ENCODE measurements around the gene FSD1. TPM values are rescaled to one million over a fixed set of nuclear protein-coding genes. Genes with fewer than 3 reads are reported as not detected.

The FSD1 gene
- total RNA-seq, 2 donors from 2014 or later, result 0.98 to 2.4 TPM

- Histone ChIP-seq H3K27ac (no peak overlapping the region), H3K4me3 (no peak overlapping the region), H3K9me3 (no peaks in the 10 kb centered on the region), H3K27me3 (no peaks in the 10 kb centered on the region), H3K9ac (ENCODE audit: low read depth in 2 of 2, low read length in 2 of 2) (no peak overlapping the region), H3K36me3 (no peaks in the 10 kb centered on the region), H3K4me1 (no peaks in the 10 kb centered on the region)
- DNase-seq, result no peak
- intact Hi-C loops (cut with DNase I), result no loop called here
- no peak for TF ChIP-seq CTCF (IDR thresholded peaks at IDR 0.05)
These were observed 12.6 kb downstream of the FSD1 start for GRCh38 chr19:4316956-4317355.

GRCh38 chr19:4318460-4318859 lies 14.1 kb downstream of the FSD1 start:
- H3K4me1 ChIP-seq, result no peaks in the 10 kb centered on the region
- no peak for DNase-seq

GRCh38 chr19:4319067-4319718 lies 14.8 kb downstream of the FSD1 start:
- Histone ChIP-seq H3K4me3 (no peak overlapping the region), H3K9me3 (no peaks in the 10 kb centered on the region), H3K36me3 (no peaks in the 10 kb centered on the region), H3K9ac (ENCODE audit: low read depth in 2 of 2, low read length in 2 of 2) (no peak overlapping the region), H3K27ac (no peak overlapping the region), H3K27me3 (no peaks in the 10 kb centered on the region), H3K4me1 (no peaks in the 10 kb centered on the region)
- intact Hi-C loops (cut with DNase I), result no loop called here
- DNase-seq, result no peak
- no peak for TF ChIP-seq CTCF (IDR thresholded peaks at IDR 0.05)

More at GRCh38 chr19:4318460-4318859, 14.1 kb downstream of the FSD1 start:
- intact Hi-C loops (cut with DNase I), result no loop called here
- no peak overlapping the region for H3K9ac ChIP-seq (ENCODE audit: low read depth in 2 of 2, low read length in 2 of 2)
- no peak overlapping the region for H3K4me3 ChIP-seq
- no peaks in the 10 kb centered on the region for H3K9me3 ChIP-seq
- H3K27me3 ChIP-seq, result no peaks in the 10 kb centered on the region
- TF ChIP-seq CTCF (IDR thresholded peaks at IDR 0.05), result no peak
- no peak overlapping the region for H3K27ac ChIP-seq
- no peaks in the 10 kb centered on the region for H3K36me3 ChIP-seq

- intact Hi-C loops (cut with DNase I), result no loop called here
These were observed 16.0 kb downstream of the FSD1 start for GRCh38 chr19:4320419-4320818.

GRCh38 chr19:4322942-4323665 lies 18.7 kb downstream of the FSD1 start:
- Histone ChIP-seq H3K27ac (no peak overlapping the region), H3K4me1 (no peaks in the 10 kb centered on the region), H3K36me3 (no peaks in the 10 kb centered on the region), H3K27me3 (no peaks in the 10 kb centered on the region), H3K9ac (ENCODE audit: low read depth in 2 of 2, low read length in 2 of 2) (no peak overlapping the region), H3K9me3 (no peaks in the 10 kb centered on the region), H3K4me3 (no peak overlapping the region)
- no peak for DNase-seq
- intact Hi-C loops (cut with DNase I), result no loop called here
- TF ChIP-seq CTCF (IDR thresholded peaks at IDR 0.05), result no peak

More at GRCh38 chr19:4320419-4320818, 16.0 kb downstream of the FSD1 start:
- Histone ChIP-seq H3K9me3 (no peaks in the 10 kb centered on the region), H3K27ac (no peak overlapping the region), H3K4me3 (no peak overlapping the region), H3K27me3 (no peaks in the 10 kb centered on the region), H3K4me1 (no peaks in the 10 kb centered on the region), H3K36me3 (no peaks in the 10 kb centered on the region), H3K9ac (ENCODE audit: low read depth in 2 of 2, low read length in 2 of 2) (no peak overlapping the region)
- TF ChIP-seq CTCF (IDR thresholded peaks at IDR 0.05), result no peak
- DNase-seq, result no peak
